ENCODE results near the gene KLF16. TPM values are rescaled to one million over a fixed set of nuclear protein-coding genes. Genes with fewer than 3 reads are reported as not detected.

The KLF16 gene
- total RNA-seq, 1 donor from 2014 or later, result 18.9 TPM

GRCh38 chr19:1846517-1847204 is 16.7 kb downstream of the KLF16 start:
- peaks cover 16% of the 10 kb centered on the region for H3K4me1 Mint-ChIP-seq
- H3K4me3 Mint-ChIP-seq, result peak overlapping the region; percentile 94
- no peaks in the 10 kb centered on the region for H3K27me3 Mint-ChIP-seq (ENCODE audit: low read depth)
- H3K9me3 Mint-ChIP-seq, result no peaks in the 10 kb centered on the region
- no peak for DNase-seq (ENCODE audit: low read depth, low spot score)
- no peak for TF ChIP-seq CTCF (conservative IDR thresholded peaks at IDR 0.05)
- no peak overlapping the region for H3K27ac Mint-ChIP-seq (ENCODE audit: unreplicated experiment)
- H3K36me3 Mint-ChIP-seq (ENCODE audit: low read depth), result no peaks in the 10 kb centered on the region

GRCh38 chr19:1845642-1846041 is 17.7 kb downstream of the KLF16 start:
- no peaks in the 10 kb centered on the region for H3K9me3 Mint-ChIP-seq
- no peak for DNase-seq (ENCODE audit: low read depth, low spot score)
- no peaks in the 10 kb centered on the region for H3K27me3 Mint-ChIP-seq (ENCODE audit: low read depth)
- no peak overlapping the region for H3K27ac Mint-ChIP-seq (ENCODE audit: unreplicated experiment)
- no peak for TF ChIP-seq CTCF (conservative IDR thresholded peaks at IDR 0.05)
- H3K36me3 Mint-ChIP-seq (ENCODE audit: low read depth), result no peaks in the 10 kb centered on the region
- H3K4me3 Mint-ChIP-seq, result peak overlapping the region; percentile 94
- H3K4me1 Mint-ChIP-seq, result peaks cover 16% of the 10 kb centered on the region

- Mint-ChIP-seq H3K27me3 (ENCODE audit: low read depth) (no peaks in the 10 kb centered on the region), H3K4me1 (peaks cover 16% of the 10 kb centered on the region), H3K4me3 (no peak overlapping the region), H3K27ac (ENCODE audit: unreplicated experiment) (no peak overlapping the region), H3K9me3 (no peaks in the 10 kb centered on the region), H3K36me3 (ENCODE audit: low read depth) (no peaks in the 10 kb centered on the region)
- no peak for TF ChIP-seq CTCF (conservative IDR thresholded peaks at IDR 0.05)
- no peak for DNase-seq (ENCODE audit: low read depth, low spot score)
Measured at GRCh38 chr19:1845125-1845515, 18.3 kb downstream of the KLF16 start.

GRCh38 chr19:1844513-1845124 is 18.8 kb downstream of the KLF16 start:
- Mint-ChIP-seq H3K4me1 (peaks cover 16% of the 10 kb centered on the region), H3K27ac (ENCODE audit: unreplicated experiment) (no peak overlapping the region), H3K4me3 (no peak overlapping the region), H3K36me3 (ENCODE audit: low read depth) (no peaks in the 10 kb centered on the region), H3K27me3 (ENCODE audit: low read depth) (no peaks in the 10 kb centered on the region), H3K9me3 (no peaks in the 10 kb centered on the region)
- DNase-seq (ENCODE audit: low read depth, low spot score), result no peak
- TF ChIP-seq CTCF (conservative IDR thresholded peaks at IDR 0.05), result no peak

- H3K4me3 Mint-ChIP-seq, result no peak overlapping the region
- no peak for DNase-seq (ENCODE audit: low read depth, low spot score)
- no peaks in the 10 kb centered on the region for H3K9me3 Mint-ChIP-seq
- peak; percentile 25 for TF ChIP-seq CTCF (conservative IDR thresholded peaks at IDR 0.05)
- peaks cover 16% of the 10 kb centered on the region for H3K4me1 Mint-ChIP-seq
- peak overlapping the region; percentile 67 for H3K27ac Mint-ChIP-seq (ENCODE audit: unreplicated experiment)
- no peaks in the 10 kb centered on the region for H3K27me3 Mint-ChIP-seq (ENCODE audit: low read depth)
- no peaks in the 10 kb centered on the region for H3K36me3 Mint-ChIP-seq (ENCODE audit: low read depth)
Measured at GRCh38 chr19:1843646-1844394, 19.6 kb downstream of the KLF16 start.
